ENCODE measurements around the gene CCDC194. TPM values are rescaled to one million over a fixed set of nuclear protein-coding genes. Genes with fewer than 3 reads are reported as not detected.

Gene CCDC194
- polyA plus RNA-seq, 1 experiment, result not detected

DNA sequence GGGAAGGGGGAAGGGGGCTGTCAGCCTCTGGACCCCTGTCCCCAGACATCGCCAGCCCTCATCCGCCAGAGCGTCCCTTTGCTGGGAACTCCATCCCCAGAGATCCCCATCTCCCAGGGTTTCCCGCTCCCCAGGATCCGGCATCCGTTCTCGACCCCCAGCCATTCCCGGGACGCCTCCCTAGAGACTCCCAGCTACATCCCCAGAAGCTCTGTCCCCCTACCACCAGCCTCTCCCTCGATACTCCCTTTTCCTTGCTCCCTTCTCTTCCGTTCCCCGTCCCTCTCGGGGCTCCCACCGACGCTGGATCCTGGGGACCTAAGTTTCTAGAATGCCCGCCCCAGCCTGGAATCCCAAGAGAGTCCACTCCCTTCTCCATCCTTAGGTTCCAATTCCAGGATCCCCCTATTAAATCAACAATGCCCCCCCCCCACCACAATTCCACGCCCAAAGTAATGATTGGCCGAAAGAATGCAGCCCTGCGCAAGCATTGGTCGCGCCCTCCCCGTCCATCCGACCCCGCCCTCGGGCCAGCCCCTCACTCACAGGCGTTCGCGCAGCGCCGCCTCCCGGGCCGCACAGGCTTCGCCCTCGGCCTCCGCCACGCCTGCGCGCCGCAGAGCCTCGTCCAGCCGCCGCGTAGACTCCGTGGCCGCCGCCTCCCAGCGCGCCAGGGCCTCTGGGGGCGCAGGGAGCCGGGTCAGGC lies 3.2 kb downstream of the CCDC194 start:
- TF ChIP-seq CTCF (IDR thresholded peaks at IDR 0.05; ENCODE audit: insufficient read depth, low read depth, low read length), result peak; percentile 63
- Histone ChIP-seq H3K27me3 (ENCODE audit: control insufficient read depth, insufficient read depth, low read length) (peaks cover 2% of the 10 kb centered on the region; the same call in 1 of the 2 replicates), H3K4me3 (ENCODE audit: low read depth, low read length) (peak overlapping the region; percentile 62), H3K36me3 (ENCODE audit: control insufficient read depth, insufficient read depth, low read length) (no peaks in the 10 kb centered on the region)
- CTCF ChIA-PET, result interaction anchor here (0.7 to 7.8 kb wide), 9 partner anchors 11 to 105 kb away, joined by 3 to 121 read pairs (median 4); partner anchors contain the start of gene ABHD8
- POLR2A ChIA-PET, result interaction anchor here (0.7 kb wide), 1 partner anchor 82 kb away, joined by 3 read pairs; no protein-coding TSS in a partner anchor
- peak; percentile 52 for DNase-seq (ENCODE audit: low read depth)

- Histone ChIP-seq H3K4me3 (ENCODE audit: low read depth, low read length) (peak overlapping the region; percentile 62), H3K27me3 (ENCODE audit: control insufficient read depth, insufficient read depth, low read length) (peaks cover 2% of the 10 kb centered on the region; the same call in 1 of the 2 replicates), H3K36me3 (ENCODE audit: control insufficient read depth, insufficient read depth, low read length) (no peaks in the 10 kb centered on the region)
- DNase-seq (ENCODE audit: low read depth), result no peak
- TF ChIP-seq CTCF (IDR thresholded peaks at IDR 0.05; ENCODE audit: insufficient read depth, low read depth, low read length), result peak; percentile 25; the same call in 1 of the 2 replicates
- POLR2A ChIA-PET, result no interaction called here
- CTCF ChIA-PET, result interaction anchor here (0.9 to 7.8 kb wide), 10 partner anchors 10 to 106 kb away, joined by 3 to 121 read pairs (median 4); partner anchors contain the start of gene ABHD8
Observed at GRCh38 chr19:17389957-17390664, 3.9 kb downstream of the CCDC194 start.

DNA sequence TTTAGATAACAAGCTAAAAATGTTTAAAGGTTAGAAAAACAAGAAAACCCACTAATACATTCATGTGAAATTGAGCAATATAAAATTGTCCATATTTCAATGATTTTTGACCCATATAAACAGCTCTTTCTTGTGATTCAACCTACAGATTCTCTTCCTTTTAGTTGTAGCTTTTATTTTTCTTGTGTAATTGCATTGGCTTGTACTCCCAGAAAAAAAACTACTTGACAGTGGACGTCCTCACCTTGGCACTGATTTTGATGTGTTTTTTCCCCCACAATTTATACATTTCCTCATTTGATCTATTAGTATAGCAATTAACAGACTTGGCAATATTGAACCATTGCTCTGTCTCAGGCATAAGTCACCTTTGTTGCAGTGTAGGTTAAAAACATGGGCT lies 4.7 kb downstream of the CCDC194 start:
- POLR2A ChIA-PET, result no interaction called here
- CTCF ChIA-PET, result interaction anchor here (0.6 to 7.8 kb wide), 8 partner anchors 13 to 97 kb away, joined by 3 to 121 read pairs (median 4); no protein-coding TSS in a partner anchor
- H3K36me3 ChIP-seq (ENCODE audit: control insufficient read depth, insufficient read depth, low read length), result no peaks in the 10 kb centered on the region
- TF ChIP-seq CTCF (IDR thresholded peaks at IDR 0.05; ENCODE audit: insufficient read depth, low read depth, low read length), result no peak
- H3K4me3 ChIP-seq (ENCODE audit: low read depth, low read length), result no peak overlapping the region
- H3K27me3 ChIP-seq (ENCODE audit: control insufficient read depth, insufficient read depth, low read length), result peaks cover 2% of the 10 kb centered on the region; the same call in 1 of the 2 replicates
- no peak for DNase-seq (ENCODE audit: low read depth)

DNA sequence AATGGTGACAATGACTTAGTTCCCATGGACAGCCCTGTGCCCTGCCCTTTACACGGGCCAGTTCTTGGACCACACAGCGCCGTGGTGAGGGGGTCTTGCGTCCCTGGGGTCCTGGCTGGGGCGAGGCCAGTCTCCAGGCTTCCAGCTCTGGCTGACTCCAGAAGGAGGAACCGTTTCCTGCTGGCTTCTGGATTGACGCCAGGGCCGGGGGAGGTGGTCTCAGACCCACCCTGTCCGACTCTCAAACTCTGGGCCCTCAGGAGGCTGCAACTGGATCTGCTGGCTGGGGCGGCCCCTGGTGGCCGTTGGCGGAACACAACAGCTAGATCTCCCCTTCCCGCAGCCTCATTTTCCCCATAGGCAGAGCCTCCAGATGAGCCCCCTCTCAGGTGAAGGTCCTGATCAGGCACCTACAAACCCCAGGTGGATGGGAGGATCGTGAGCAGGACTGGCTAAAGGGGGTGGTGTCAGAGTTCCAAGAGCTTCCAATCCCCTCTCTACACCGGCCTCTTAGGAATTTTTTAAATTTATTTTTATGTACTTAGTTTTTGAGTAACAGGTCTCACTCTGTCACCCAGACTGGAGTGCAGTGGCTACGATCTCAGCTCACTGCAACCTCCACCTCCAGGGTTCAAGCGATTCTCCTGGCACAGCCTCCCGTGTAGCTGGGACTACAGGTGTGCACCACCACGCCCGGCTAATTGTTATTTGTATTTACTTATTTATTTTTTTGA lies 8.0 kb downstream of the CCDC194 start:
- ChIA-PET POLR2A (no interaction called here), CTCF (interaction anchor here (0.6 to 7.8 kb wide), 33 partner anchors 9 to 474 kb away, joined by 3 to 121 read pairs (median 5); partner anchors contain the start of genes ABHD8, ANO8, BST2 and JAK3)
- H3K4me3 ChIP-seq (ENCODE audit: low read depth, low read length), result no peak overlapping the region
- peak; percentile 97 for TF ChIP-seq CTCF (IDR thresholded peaks at IDR 0.05; ENCODE audit: insufficient read depth, low read depth, low read length)
- H3K36me3 ChIP-seq (ENCODE audit: control insufficient read depth, insufficient read depth, low read length), result no peaks in the 10 kb centered on the region
- H3K27me3 ChIP-seq (ENCODE audit: control insufficient read depth, insufficient read depth, low read length), result peaks cover 2% of the 10 kb centered on the region; the same call in 1 of the 2 replicates
- DNase-seq (ENCODE audit: low read depth), result no peak
